DND-41 (cell line): ENCODE measurements around the gene CAP1.

Experiments used
- ATAC-seq: fragments of 200-7000 bp; cut with Tn5 transposase; 3 replicates; pipeline ENCODE4 v1.9.1; 2021; ENCODE audit warnings: low read depth; ENCODE audit not compliant: insufficient read depth
- DNase-seq: peaks from one replicate; pipeline ENCODE4 v3.0.0-alpha.2; 2020
- H2AFZ ChIP-seq: 2 replicates; pipeline ENCODE4 v1.6.0; 2012; ENCODE audit warnings: low read depth, low read length
- H3K27ac ChIP-seq: 2 replicates; pipeline ENCODE4 v1.5.1; 2012; ENCODE audit warnings: low read length, inconsistent platforms
- H3K27me3 ChIP-seq: fragments of 200-600 bp; sonication (generic); 2 replicates; pipeline ENCODE4 v1.6.0; 2012; ENCODE audit warnings: low read length, mild to moderate bottlenecking, inconsistent platforms; ENCODE audit not compliant: insufficient read depth, poor library complexity
- H3K36me3 ChIP-seq: 2 replicates; pipeline ENCODE4 v1.5.1; 2012; ENCODE audit warnings: low read length, inconsistent platforms; ENCODE audit not compliant: insufficient read depth
- H3K4me1 ChIP-seq: 2 replicates; pipeline ENCODE4 v1.5.1; 2012; ENCODE audit warnings: mild to moderate bottlenecking, low read length; ENCODE audit not compliant: insufficient read depth
- H3K4me2 ChIP-seq: 2 replicates; pipeline ENCODE4 v1.6.0; 2012; ENCODE audit warnings: mild to moderate bottlenecking, moderate library complexity, low read length, inconsistent platforms; ENCODE audit not compliant: insufficient read depth
- H3K4me3 ChIP-seq, 2 experiments: fragments of 200-600 bp in 1 of 2; shearing (Covaris generic) in 1 of 2; 2 replicates each; pipeline ENCODE4 v1.5.1; 2012 to 2016; ENCODE audit warnings: inconsistent platforms in 2 of 2, low read length in 2 of 2, mild to moderate bottlenecking in 2 of 2, low read depth in 1 of 2, moderate library complexity in 1 of 2
- H3K79me2 ChIP-seq: 2 replicates; pipeline ENCODE4 v1.6.0; 2012; ENCODE audit warnings: low read length, inconsistent platforms; ENCODE audit not compliant: insufficient read depth
- H3K9ac ChIP-seq: 2 replicates; pipeline ENCODE4 v1.6.0; 2012; ENCODE audit warnings: low read depth, mild to moderate bottlenecking, inconsistent platforms, low read length, moderate library complexity
- H3K9me3 ChIP-seq: 2 replicates; pipeline ENCODE4 v1.5.1; 2012; ENCODE audit warnings: low read length, moderate library complexity, mild to moderate bottlenecking, inconsistent platforms; ENCODE audit not compliant: insufficient read depth, severe bottlenecking
- H4K20me1 ChIP-seq: 2 replicates; pipeline ENCODE4 v1.6.0; 2012; ENCODE audit warnings: low read length; ENCODE audit not compliant: insufficient read depth
- CTCF ChIP-seq: IDR thresholded peaks from 2 replicates; pipeline ENCODE4 v1.5.1; 2012; ENCODE audit warnings: borderline replicate concordance, low read length, moderate library complexity, mild to moderate bottlenecking; ENCODE audit not compliant: poor library complexity, severe bottlenecking; ENCODE audit errors: extremely low read depth
- EZH2 ChIP-seq: IDR thresholded peaks from 3 replicates; pipeline ENCODE4 v1.6.1; 2012; ENCODE audit warnings: borderline replicate concordance, low read depth, mild to moderate bottlenecking, moderate library complexity, low read length, inconsistent platforms; ENCODE audit not compliant: severe bottlenecking

Gene CAP1

GRCh38 chr1:40057310-40058030, 16.9 kb downstream of the CAP1 start:
- no peaks in the 10 kb centered on the region for H3K9me3 ChIP-seq
- peaks cover 36% of the 10 kb centered on the region for H4K20me1 ChIP-seq
- no peaks in the 10 kb centered on the region for H3K27me3 ChIP-seq
- H2AFZ ChIP-seq, result no peak overlapping the region
- DNase-seq (no peak), ATAC-seq (no peak)
- peaks cover 42% of the 10 kb centered on the region for H3K4me1 ChIP-seq
- no peak overlapping the region for H3K4me2 ChIP-seq
- peaks cover 62% of the 10 kb centered on the region for H3K79me2 ChIP-seq
- no peak overlapping the region; the same call in 1 of the 2 replicates for H3K27ac ChIP-seq
- no peak for TF ChIP-seq EZH2
- TF ChIP-seq CTCF, result no peak
- H3K4me3 ChIP-seq, result no peak overlapping the region
- no peak overlapping the region for H3K9ac ChIP-seq
- peaks cover 50% of the 10 kb centered on the region for H3K36me3 ChIP-seq

- Histone ChIP-seq H3K4me2 (no peak overlapping the region), H3K36me3 (peaks cover 55% of the 10 kb centered on the region), H3K79me2 (peaks cover 58% of the 10 kb centered on the region), H4K20me1 (peaks cover 36% of the 10 kb centered on the region), H3K4me1 (peaks cover 42% of the 10 kb centered on the region), H3K27me3 (no peaks in the 10 kb centered on the region), H2AFZ (no peak overlapping the region), H3K9me3 (no peaks in the 10 kb centered on the region), H3K9ac (no peak overlapping the region), H3K4me3 (no peak overlapping the region), H3K27ac (no peak overlapping the region; the same call in 1 of the 2 replicates)
- no peak for TF ChIP-seq EZH2
- no peak for TF ChIP-seq CTCF
- DNase-seq, result no peak
- ATAC-seq, result no peak
These were observed 17.5 kb downstream of the CAP1 start for GRCh38 chr1:40058097-40058452.

GRCh38 chr1:40058453-40059337, 18.2 kb downstream of the CAP1 start:
- H3K9ac ChIP-seq, result no peak overlapping the region
- DNase-seq (no peak), ATAC-seq (no peak)
- peaks cover 42% of the 10 kb centered on the region for H3K4me1 ChIP-seq
- TF ChIP-seq CTCF, result no peak
- TF ChIP-seq EZH2, result no peak
- H3K4me3 ChIP-seq, result no peak overlapping the region
- H2AFZ ChIP-seq, result no peak overlapping the region
- peak overlapping the region; percentile 69 for H3K27ac ChIP-seq
- H3K36me3 ChIP-seq, result peaks cover 60% of the 10 kb centered on the region
- H3K9me3 ChIP-seq, result no peaks in the 10 kb centered on the region
- H3K27me3 ChIP-seq, result no peaks in the 10 kb centered on the region
- H3K4me2 ChIP-seq, result peak overlapping the region; percentile 40
- H4K20me1 ChIP-seq, result peaks cover 36% of the 10 kb centered on the region
- H3K79me2 ChIP-seq, result peaks cover 52% of the 10 kb centered on the region
